Adrenal gland (tissue), 5 donors: ENCODE results near the gene DENND11.

Experiments used
- CTCF ChIP-seq, 6 experiments: fragments of 450-650 bp in 4 of 6; fragments of 200-600 bp in 2 of 6; sonication (generic) in 1 of 6; IDR thresholded peaks; 1 replicate in 5 of 6; 2 replicates in 1 of 6; pipeline versions ENCODE4 v1.5.1 to v1.8.0; 2016 to 2021; ENCODE audit warnings: antibody characterized with exemption in 6 of 6, mild to moderate bottlenecking in 2 of 6, moderate library complexity in 1 of 6
- POLR2A ChIP-seq, 2 donors: fragments of 450-650 bp; IDR thresholded peaks; one replicate each; pipeline ENCODE4 v1.6.1; 2017; ENCODE audit warnings: antibody characterized with exemption in 2 of 2, mild to moderate bottlenecking in 2 of 2, moderate library complexity in 1 of 2
- donor health status: DM: no; HTN: no; CAD: no.

DNA sequence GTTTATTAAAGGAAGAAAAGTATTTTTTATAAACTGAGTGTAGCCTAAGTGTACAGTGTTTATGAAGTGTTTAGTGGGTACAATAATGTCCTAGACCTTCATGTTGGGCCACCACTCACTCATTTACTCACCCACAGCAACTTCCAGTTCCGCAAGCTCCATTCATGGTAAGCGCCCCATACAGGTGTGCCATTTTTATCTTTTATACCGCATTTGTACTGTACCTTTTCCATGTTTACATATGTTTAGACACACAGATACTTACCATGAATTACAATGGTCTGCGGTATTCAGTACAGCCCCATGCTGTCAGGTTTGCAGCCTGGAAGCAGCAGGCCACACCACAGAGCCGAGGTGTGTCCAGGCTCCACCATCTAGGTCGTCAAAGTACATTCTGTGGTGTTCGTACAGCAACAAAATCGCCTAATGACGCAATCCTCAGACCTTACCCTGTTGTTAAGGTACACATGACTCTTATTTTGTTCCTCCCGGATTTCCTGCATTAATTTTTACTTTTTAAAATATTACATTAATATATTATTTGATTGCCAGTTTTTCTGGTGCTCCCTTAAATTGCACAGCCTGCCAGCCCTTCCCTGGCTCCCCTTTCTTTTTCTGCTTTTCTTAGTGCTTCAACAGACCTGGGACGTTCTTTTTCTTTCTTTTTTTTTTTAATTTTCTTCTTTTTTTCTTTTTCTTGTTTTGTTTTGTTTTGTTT is 35.3 kb upstream of the DENND11 start:
- TF ChIP-seq CTCF (IDR thresholded peaks at IDR 0.05), result no peak
- TF ChIP-seq POLR2A (IDR thresholded peaks at IDR 0.05), result no peak
